ENCODE measurements around the gene EXOSC10. TPM values are rescaled to one million over a fixed set of nuclear protein-coding genes. Genes with fewer than 3 reads are reported as not detected.
"Not testable (repeated sequence)": the region's sequence is repeated elsewhere in the genome, so short reads cannot be mapped to it uniquely, and the experiment has no call there.

Gene EXOSC10
- total RNA-seq, 4 donors from 2014 or later = 32.0 to 62.4 (median 40.8) TPM

DNA sequence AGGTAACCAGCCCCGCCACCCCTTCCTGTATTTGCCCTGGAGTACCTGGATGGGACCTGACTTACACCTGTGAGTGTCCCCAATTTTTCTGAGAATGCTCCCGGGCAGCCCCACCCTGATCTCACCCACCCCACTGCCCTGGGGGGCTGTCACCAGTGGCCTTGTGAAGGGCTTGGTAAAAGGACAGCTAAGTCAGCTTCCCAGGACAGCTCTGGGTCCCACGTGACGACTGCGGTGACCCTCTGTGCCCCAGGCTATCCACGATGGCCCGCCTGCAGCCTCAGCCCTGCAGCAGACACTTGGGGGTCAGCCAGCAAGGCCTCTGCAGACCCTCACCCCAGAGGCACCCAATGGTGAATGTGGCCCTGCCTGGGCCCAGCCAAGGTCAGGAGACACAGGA lies 45.5 kb downstream of the EXOSC10 start:
- WGBS, 2 donors = 71 to 80% methylated on average over 2 of the region's 7 CpGs
- Histone ChIP-seq H3K27ac (no peak overlapping the region), H3K9me3 (no peaks in the 10 kb centered on the region), H3K27me3 (no peaks in the 10 kb centered on the region), H3K36me3 (peaks cover 9 to 45% (median 14%) of the 10 kb centered on the region in 3 donors), H3K4me3 (no peak overlapping the region), H3K4me1 (peaks cover 7 to 41% (median 13%) of the 10 kb centered on the region in 3 donors)
- no peak for DNase-seq
- TF ChIP-seq, protein P1, sequence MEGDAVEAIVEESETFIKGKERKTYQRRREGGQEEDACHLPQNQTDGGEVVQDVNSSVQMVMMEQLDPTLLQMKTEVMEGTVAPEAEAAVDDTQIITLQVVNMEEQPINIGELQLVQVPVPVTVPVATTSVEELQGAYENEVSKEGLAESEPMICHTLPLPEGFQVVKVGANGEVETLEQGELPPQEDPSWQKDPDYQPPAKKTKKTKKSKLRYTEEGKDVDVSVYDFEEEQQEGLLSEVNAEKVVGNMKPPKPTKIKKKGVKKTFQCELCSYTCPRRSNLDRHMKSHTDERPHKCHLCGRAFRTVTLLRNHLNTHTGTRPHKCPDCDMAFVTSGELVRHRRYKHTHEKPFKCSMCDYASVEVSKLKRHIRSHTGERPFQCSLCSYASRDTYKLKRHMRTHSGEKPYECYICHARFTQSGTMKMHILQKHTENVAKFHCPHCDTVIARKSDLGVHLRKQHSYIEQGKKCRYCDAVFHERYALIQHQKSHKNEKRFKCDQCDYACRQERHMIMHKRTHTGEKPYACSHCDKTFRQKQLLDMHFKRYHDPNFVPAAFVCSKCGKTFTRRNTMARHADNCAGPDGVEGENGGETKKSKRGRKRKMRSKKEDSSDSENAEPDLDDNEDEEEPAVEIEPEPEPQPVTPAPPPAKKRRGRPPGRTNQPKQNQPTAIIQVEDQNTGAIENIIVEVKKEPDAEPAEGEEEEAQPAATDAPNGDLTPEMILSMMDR (IDR thresholded peaks at IDR 0.05) = no peak
- no peak for TF ChIP-seq POLR2A (IDR thresholded peaks at IDR 0.05)
- intact Hi-C loops (cut with DNase I) = no loop called here

DNA sequence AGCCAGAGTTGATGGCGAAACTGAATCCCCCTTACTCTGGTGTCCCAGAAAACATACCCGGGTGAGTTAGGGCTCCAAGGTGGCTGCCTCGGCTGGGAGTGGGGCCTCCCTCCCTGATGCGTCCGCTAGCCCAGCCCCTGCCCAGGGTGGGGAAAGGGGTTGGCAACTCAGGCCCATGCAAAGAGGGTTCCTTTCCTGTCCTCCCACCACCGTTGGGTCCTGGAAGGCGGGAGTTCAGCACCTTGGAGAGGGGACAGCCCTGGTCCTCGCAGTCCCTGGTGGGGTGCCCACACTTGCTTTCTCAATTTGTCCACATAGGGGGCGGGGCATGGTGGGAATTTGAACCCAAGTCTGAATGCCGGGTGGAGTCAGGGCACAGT lies 45.9 kb downstream of the EXOSC10 start:
- no peaks in the 10 kb centered on the region for H3K9me3 ChIP-seq
- no peaks in the 10 kb centered on the region for H3K27me3 ChIP-seq
- DNase-seq = no peak
- WGBS, 2 donors = 37 to 80% methylated on average over 1 to 5 of the region's 10 CpGs
- intact Hi-C loops (cut with DNase I) = no loop called here
- no peak for TF ChIP-seq POLR2A (IDR thresholded peaks at IDR 0.05)
- H3K36me3 ChIP-seq = peaks cover 9 to 45% (median 14%) of the 10 kb centered on the region in 3 donors
- peaks cover 3 to 37% (median 8%) of the 10 kb centered on the region in 3 donors for H3K4me1 ChIP-seq
- H3K4me3 ChIP-seq = no peak overlapping the region
- no peak overlapping the region for H3K27ac ChIP-seq

DNA sequence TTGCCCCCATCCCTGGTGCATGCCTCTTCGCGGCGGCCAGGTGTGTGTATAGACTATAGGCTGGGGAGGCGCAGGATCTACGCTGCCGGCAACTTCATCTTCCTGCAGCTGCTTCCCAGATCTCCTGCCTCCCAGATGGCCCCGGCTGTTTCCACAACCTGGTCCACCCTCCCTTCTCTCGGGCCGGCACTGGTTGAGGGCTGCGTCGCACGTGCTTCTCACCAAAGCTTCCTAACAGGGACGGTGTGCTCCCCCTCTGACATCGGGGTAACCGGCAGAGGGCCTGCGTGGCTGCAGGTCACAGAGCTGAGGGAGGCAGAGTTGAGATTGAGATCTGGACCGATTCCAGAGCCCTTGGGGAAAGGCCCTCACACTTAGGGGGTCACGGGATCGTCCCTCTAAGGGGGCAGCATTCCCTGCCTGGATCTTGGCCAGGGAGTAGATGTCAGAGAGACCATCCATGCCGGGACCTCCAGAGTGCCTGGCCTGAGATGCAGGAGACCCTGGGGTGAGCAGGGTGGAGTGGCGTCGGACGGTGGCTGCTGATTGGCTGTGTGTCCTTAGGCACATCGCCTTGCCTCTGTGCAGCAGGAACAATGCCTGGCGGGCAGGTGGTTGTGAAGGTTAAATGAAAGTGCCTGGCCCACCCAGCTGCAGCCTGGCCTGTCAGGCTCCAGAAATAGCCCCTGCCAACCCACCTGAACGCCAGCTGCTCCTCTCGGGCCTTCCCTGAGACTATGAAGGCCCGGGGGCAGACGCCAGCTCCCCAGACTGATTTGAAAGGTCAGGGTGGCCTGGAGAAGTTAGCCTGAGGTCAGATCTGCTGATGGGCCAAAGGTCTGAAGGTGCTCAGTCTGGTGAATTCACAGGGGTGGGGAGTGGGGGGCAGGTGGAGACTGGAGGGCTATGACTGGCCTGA lies 46.6 kb downstream of the EXOSC10 start:
- 49 to 67% methylated on average over 6 to 8 of the region's 29 CpGs for WGBS, 2 donors
- H3K27ac ChIP-seq = no peak overlapping the region
- no peak for DNase-seq
- intact Hi-C loops (cut with DNase I) = no loop called here
- peaks cover 0 to 31% (median 5%) of the 10 kb centered on the region in 3 donors for H3K4me1 ChIP-seq
- peaks cover 9 to 43% (median 14%) of the 10 kb centered on the region in 3 donors for H3K36me3 ChIP-seq
- TF ChIP-seq POLR2A (IDR thresholded peaks at IDR 0.05) = no peak
- TF ChIP-seq, protein P1 (IDR thresholded peaks at IDR 0.05) = no peak
- H3K9me3 ChIP-seq = no peaks in the 10 kb centered on the region
- H3K27me3 ChIP-seq = no peaks in the 10 kb centered on the region
- H3K4me3 ChIP-seq = no peak overlapping the region

DNA sequence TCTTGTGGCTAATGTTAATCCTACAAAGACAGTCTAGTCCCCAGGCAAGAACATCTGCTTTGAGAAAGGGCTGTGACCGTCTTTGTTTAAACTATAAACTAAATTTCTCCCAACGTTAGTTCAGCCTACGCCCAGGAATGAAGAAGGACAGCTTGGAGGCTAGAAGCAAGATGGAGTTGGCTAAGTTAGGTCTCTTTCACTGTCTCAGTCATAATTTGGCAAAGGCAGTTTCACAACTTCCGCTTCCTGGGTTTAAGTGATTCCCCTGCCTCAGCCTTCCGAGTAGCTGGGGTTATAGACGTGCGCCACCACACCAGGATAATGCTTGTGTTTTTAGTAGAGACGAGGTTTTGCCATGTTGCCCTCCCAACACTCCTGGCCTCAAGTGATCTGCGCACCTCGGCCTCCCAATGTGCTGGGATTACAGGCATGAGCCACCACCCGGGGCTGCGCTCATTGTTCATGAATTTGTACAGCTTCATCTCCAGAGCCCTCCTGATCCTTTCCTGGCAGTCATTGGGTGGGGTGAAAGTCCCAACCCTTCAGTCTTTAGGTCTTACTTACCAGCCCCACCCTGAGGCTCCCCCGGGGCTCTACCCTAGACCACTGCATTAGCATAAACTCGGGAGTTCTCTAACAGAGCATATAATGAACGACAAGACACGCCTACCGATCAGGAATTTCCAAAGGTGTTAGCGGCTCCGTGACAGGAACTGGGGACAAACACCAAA lies 47.7 kb downstream of the EXOSC10 start:
- H3K4me3 ChIP-seq = no peak overlapping the region
- peaks cover 0 to 25% (median 5%) of the 10 kb centered on the region in 3 donors for H3K4me1 ChIP-seq
- no peaks in the 10 kb centered on the region for H3K9me3 ChIP-seq
- 44 to 46% methylated on average over 16 to 18 of the region's 19 CpGs for WGBS, 2 donors
- no peaks in the 10 kb centered on the region for H3K27me3 ChIP-seq
- H3K27ac ChIP-seq = no peak overlapping the region
- H3K36me3 ChIP-seq = peaks cover 9 to 32% (median 14%) of the 10 kb centered on the region in 3 donors
- DNase-seq = no peak
- no peak for TF ChIP-seq POLR2A (IDR thresholded peaks at IDR 0.05)
- TF ChIP-seq, protein P1 (IDR thresholded peaks at IDR 0.05) = no peak
- intact Hi-C loops (cut with DNase I) = no loop called here

DNA sequence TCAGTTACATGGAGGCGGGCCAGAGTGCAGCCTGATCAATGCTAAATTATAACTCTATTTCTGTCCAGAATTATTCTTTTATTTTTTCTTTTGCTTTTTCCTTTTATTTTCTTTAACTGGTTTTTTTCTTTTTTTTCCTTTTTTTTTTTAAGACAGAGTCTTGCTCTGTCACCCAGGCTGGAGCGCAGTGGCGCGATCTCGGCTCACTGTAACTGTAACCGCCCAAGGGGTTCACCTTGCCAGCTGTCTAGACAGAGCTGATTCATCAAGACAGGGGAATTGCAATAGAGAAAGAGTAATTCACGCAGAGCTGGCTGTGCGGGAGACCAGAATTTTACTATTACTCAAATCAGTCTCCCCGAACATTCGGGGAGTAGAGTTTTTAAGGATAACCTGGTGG lies 48.5 kb downstream of the EXOSC10 start:
- H3K9me3 ChIP-seq; DNase-seq; intact Hi-C loops (cut with DNase I); H3K27ac ChIP-seq; H3K27me3 ChIP-seq; H3K4me3 ChIP-seq: not testable (repeated sequence)
- Histone ChIP-seq H3K36me3 (peaks cover 2 to 24% (median 7%) of the 10 kb centered on the region in 3 donors), H3K4me1 (peaks cover 0 to 25% (median 5%) of the 10 kb centered on the region in 3 donors)
- WGBS, 2 donors = 65 to 89% methylated on average over 1 to 9 of the region's 10 CpGs

Data from esophagus squamous epithelium (tissue), 5 donors.